Smooth muscle cell (in vitro differentiated cells): ENCODE data around the gene HLF. TPM values are rescaled to one million over a fixed set of nuclear protein-coding genes. Genes with fewer than 3 reads are reported as not detected.

Experiments
- DNase-seq: peaks from one replicate; lab custom pipeline; 2025; ENCODE audit not compliant: unreplicated experiment; lab: John Stamatoyannopoulos, UW
- H2AFZ ChIP-seq: fragments of 200-600 bp; sonication (generic); 2 replicates; pipeline ENCODE4 v1.6.0; 2016; ENCODE audit warnings: antibody characterized with exemption, low read depth, mild to moderate bottlenecking
- H3F3A ChIP-seq: fragments of 200-600 bp; sonication (generic); 2 replicates; pipeline ENCODE4 v1.6.0; 2017; ENCODE audit warnings: antibody characterized with exemption, low read depth
- H3K27ac ChIP-seq: fragments of 200-600 bp; sonication (generic); 2 replicates; pipeline ENCODE4 v1.5.1; 2016; ENCODE audit warnings: low read depth, mild to moderate bottlenecking
- H3K27me3 ChIP-seq: fragments of 200-600 bp; sonication (generic); 2 replicates; pipeline ENCODE4 v1.6.1; 2016; ENCODE audit warnings: low read depth, mild to moderate bottlenecking
- H3K36me3 ChIP-seq: fragments of 200-600 bp; sonication (generic); 2 replicates; pipeline ENCODE4 v1.5.1; 2016; ENCODE audit warnings: low read depth
- H3K4me1 ChIP-seq: fragments of 200-600 bp; sonication (generic); 2 replicates; pipeline ENCODE4 v1.5.1; 2016; ENCODE audit warnings: low read depth
- H3K4me2 ChIP-seq: fragments of 200-600 bp; sonication (generic); 2 replicates; pipeline ENCODE4 v1.6.0; 2016; ENCODE audit warnings: mild to moderate bottlenecking
- H3K4me3 ChIP-seq: fragments of 200-600 bp; sonication (generic); 2 replicates; pipeline ENCODE4 v1.5.1; 2016; ENCODE audit warnings: mild to moderate bottlenecking
- H3K79me2 ChIP-seq: fragments of 200-600 bp; sonication (generic); 2 replicates; pipeline ENCODE4 v1.6.0; 2016; ENCODE audit warnings: low read depth, mild to moderate bottlenecking
- H3K9ac ChIP-seq: fragments of 200-600 bp; sonication (generic); 2 replicates; pipeline ENCODE4 v1.6.0; 2016; ENCODE audit warnings: low read depth
- H3K9me3 ChIP-seq: fragments of 200-600 bp; sonication (generic); replicated peaks from 2 replicates; pipeline ENCODE4 v1.5.1; 2016; ENCODE audit warnings: low read depth
- H4K20me1 ChIP-seq: fragments of 200-600 bp; sonication (generic); 2 replicates; pipeline ENCODE4 v1.6.0; 2016; ENCODE audit warnings: low read depth
- WGBS: methylation state at CpG from one replicate; pipeline ENCODE4 v1.1.7; 2016; ENCODE audit warnings: low lambda C conversion rate; 5-methylcytosine and 5-hydroxymethylcytosine counted together
- polyA plus RNA-seq: library from polyadenylated mRNA; unstranded; fragments of >200 nt; fragmentation: Nextera tagmentation; extraction: Ambion mirVana; gene quantifications from 2 replicates; pipeline ENCODE4 v1.2.1, GENCODE V29; 2016
- total RNA-seq: library from RNA; depleted of rRNA; stranded (reverse); fragments of >200 nt; gene quantifications from 2 replicates; pipeline ENCODE4 v1.2.3, GENCODE V29; 2014
- TF ChIP-seq, protein P1 (sequence below): fragments of 200-600 bp; sonication (generic); IDR thresholded peaks from 2 replicates; pipeline ENCODE4 v1.5.1; 2017; ENCODE audit warnings: borderline replicate concordance, mild to moderate bottlenecking, antibody characterized with exemption; ENCODE audit not compliant: insufficient read depth, poor library complexity, severe bottlenecking

HLF gene
- total and polyA plus RNA-seq, 2 experiments from 2014 or later, result 0.19 TPM; not detected in 1

DNA sequence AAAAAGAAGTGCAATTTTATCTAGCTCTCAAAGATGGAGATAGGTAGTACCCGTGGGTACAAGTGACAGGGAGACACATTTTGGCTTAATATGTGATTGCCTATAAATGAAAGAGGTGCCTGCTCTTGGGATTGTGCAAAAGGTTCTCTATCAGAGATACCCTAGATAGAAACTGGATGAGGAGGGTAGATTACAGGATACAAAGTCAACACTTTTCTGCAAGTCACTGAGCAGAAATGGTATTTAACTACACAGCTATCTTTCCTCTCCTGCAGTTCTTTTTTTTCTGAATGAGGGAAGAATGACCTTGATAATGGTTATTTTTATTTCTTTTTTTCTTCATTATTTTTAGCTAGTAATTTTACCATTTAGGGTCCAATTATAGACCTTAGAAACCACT lies 89.2 kb downstream of the HLF start:
- Histone ChIP-seq H4K20me1 (no peaks in the 10 kb centered on the region), H3K4me1 (no peaks in the 10 kb centered on the region), H3K4me3 (no peak overlapping the region), H3K27me3 (no peaks in the 10 kb centered on the region), H3K9ac (no peak overlapping the region), H2AFZ (no peak overlapping the region), H3K9me3 (no peaks in the 10 kb centered on the region), H3K27ac (no peak overlapping the region), H3K4me2 (no peak overlapping the region), H3K36me3 (no peaks in the 10 kb centered on the region), H3K79me2 (no peaks in the 10 kb centered on the region), H3F3A (no peaks in the 10 kb centered on the region)
- TF ChIP-seq, protein P1, sequence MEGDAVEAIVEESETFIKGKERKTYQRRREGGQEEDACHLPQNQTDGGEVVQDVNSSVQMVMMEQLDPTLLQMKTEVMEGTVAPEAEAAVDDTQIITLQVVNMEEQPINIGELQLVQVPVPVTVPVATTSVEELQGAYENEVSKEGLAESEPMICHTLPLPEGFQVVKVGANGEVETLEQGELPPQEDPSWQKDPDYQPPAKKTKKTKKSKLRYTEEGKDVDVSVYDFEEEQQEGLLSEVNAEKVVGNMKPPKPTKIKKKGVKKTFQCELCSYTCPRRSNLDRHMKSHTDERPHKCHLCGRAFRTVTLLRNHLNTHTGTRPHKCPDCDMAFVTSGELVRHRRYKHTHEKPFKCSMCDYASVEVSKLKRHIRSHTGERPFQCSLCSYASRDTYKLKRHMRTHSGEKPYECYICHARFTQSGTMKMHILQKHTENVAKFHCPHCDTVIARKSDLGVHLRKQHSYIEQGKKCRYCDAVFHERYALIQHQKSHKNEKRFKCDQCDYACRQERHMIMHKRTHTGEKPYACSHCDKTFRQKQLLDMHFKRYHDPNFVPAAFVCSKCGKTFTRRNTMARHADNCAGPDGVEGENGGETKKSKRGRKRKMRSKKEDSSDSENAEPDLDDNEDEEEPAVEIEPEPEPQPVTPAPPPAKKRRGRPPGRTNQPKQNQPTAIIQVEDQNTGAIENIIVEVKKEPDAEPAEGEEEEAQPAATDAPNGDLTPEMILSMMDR, result no peak
- DNase-seq, result no peak
- WGBS, result 88% methylated on average over 1 of the region's 1 CpG

DNA sequence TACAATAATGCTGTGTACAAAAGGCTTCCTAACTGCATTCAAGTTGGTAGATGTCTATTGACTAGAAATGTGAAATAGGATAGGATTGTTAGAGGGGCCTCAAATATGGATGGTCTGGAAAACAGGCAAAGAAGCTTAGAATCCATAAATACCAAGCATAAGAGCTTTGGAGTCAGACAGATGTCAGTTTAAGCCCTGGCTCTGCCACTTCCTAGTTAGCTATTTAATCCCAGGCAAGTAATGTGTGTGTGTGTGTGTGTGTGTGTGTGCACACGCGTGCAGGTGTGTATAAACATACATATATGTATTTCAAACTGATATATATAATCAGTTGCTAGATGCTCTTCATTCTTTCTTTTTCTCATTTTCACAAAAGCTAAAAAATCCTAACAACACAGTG lies 90.2 kb downstream of the HLF start:
- Histone ChIP-seq H3F3A (no peaks in the 10 kb centered on the region), H3K27me3 (no peaks in the 10 kb centered on the region), H2AFZ (no peak overlapping the region), H4K20me1 (no peaks in the 10 kb centered on the region), H3K4me3 (no peak overlapping the region), H3K4me2 (no peak overlapping the region), H3K36me3 (no peaks in the 10 kb centered on the region), H3K9me3 (no peaks in the 10 kb centered on the region), H3K79me2 (no peaks in the 10 kb centered on the region), H3K9ac (no peak overlapping the region), H3K27ac (no peak overlapping the region), H3K4me1 (no peaks in the 10 kb centered on the region)
- TF ChIP-seq, protein P1, result no peak
- 94% methylated on average over 2 of the region's 2 CpGs for WGBS
- DNase-seq, result no peak

GRCh38 chr17:55356434-55357328 lies 91.9 kb downstream of the HLF start:
- H3K4me1 ChIP-seq, result no peaks in the 10 kb centered on the region
- H3K9me3 ChIP-seq, result no peaks in the 10 kb centered on the region
- H3K4me2 ChIP-seq, result no peak overlapping the region
- H4K20me1 ChIP-seq, result no peaks in the 10 kb centered on the region
- TF ChIP-seq, protein P1, result peak; percentile 66
- no peaks in the 10 kb centered on the region for H3F3A ChIP-seq
- H3K36me3 ChIP-seq, result no peaks in the 10 kb centered on the region
- no peak for DNase-seq
- H2AFZ ChIP-seq, result no peak overlapping the region
- H3K79me2 ChIP-seq, result no peaks in the 10 kb centered on the region
- H3K27me3 ChIP-seq, result no peaks in the 10 kb centered on the region
- H3K9ac ChIP-seq, result no peak overlapping the region
- WGBS, result 33% methylated on average over 3 of the region's 3 CpGs
- no peak overlapping the region for H3K4me3 ChIP-seq
- H3K27ac ChIP-seq, result no peak overlapping the region

- Histone ChIP-seq H3K27ac (no peak overlapping the region), H3K9me3 (no peaks in the 10 kb centered on the region), H3K4me1 (no peaks in the 10 kb centered on the region), H2AFZ (no peak overlapping the region), H3K9ac (no peak overlapping the region), H3F3A (no peaks in the 10 kb centered on the region), H3K36me3 (no peaks in the 10 kb centered on the region), H3K4me2 (no peak overlapping the region), H3K4me3 (no peak overlapping the region), H3K27me3 (no peaks in the 10 kb centered on the region), H3K79me2 (no peaks in the 10 kb centered on the region), H4K20me1 (no peaks in the 10 kb centered on the region)
- TF ChIP-seq, protein P1, result no peak
- DNase-seq, result no peak
These were observed 96.2 kb downstream of the HLF start for GRCh38 chr17:55360971-55361370.
